Muscle layer of duodenum (tissue), 2 donors: ENCODE data around the gene TLR2.

Source experiments
- H3K27ac ChIP-seq: one replicate; pipeline ENCODE4 v1.7.0; 2013; ENCODE audit warnings: mild to moderate bottlenecking, low read length
- H3K27me3 ChIP-seq: one replicate; pipeline ENCODE4 v1.7.0; 2013; ENCODE audit warnings: low read depth, mild to moderate bottlenecking, control low read depth, low read length
- H3K36me3 ChIP-seq, 2 donors: one replicate each; pipeline ENCODE4 v1.7.0; 2013; ENCODE audit warnings: low read length in 2 of 2, control low read depth in 1 of 2, mild to moderate bottlenecking in 1 of 2; ENCODE audit not compliant: insufficient read depth in 2 of 2, control insufficient read depth in 1 of 2
- H3K4me1 ChIP-seq, 2 donors: one replicate each; pipeline ENCODE4 v1.7.0; 2013; ENCODE audit warnings: low read length in 2 of 2, mild to moderate bottlenecking in 2 of 2, control low read depth in 1 of 2, moderate library complexity in 1 of 2; ENCODE audit not compliant: insufficient read depth in 2 of 2, control insufficient read depth in 1 of 2
- H3K4me3 ChIP-seq, 2 donors: one replicate each; pipeline ENCODE4 v1.7.0; 2013; ENCODE audit warnings: low read length in 2 of 2, low read depth in 1 of 2, mild to moderate bottlenecking in 1 of 2
- H3K9me3 ChIP-seq, 2 donors: one replicate each; pipeline ENCODE4 v1.7.0; 2013; ENCODE audit warnings: low read length in 2 of 2, control low read depth in 1 of 2, mild to moderate bottlenecking in 1 of 2; ENCODE audit not compliant: control insufficient read depth in 1 of 2
- donor health status: healthy.

The TLR2 gene, protein sequence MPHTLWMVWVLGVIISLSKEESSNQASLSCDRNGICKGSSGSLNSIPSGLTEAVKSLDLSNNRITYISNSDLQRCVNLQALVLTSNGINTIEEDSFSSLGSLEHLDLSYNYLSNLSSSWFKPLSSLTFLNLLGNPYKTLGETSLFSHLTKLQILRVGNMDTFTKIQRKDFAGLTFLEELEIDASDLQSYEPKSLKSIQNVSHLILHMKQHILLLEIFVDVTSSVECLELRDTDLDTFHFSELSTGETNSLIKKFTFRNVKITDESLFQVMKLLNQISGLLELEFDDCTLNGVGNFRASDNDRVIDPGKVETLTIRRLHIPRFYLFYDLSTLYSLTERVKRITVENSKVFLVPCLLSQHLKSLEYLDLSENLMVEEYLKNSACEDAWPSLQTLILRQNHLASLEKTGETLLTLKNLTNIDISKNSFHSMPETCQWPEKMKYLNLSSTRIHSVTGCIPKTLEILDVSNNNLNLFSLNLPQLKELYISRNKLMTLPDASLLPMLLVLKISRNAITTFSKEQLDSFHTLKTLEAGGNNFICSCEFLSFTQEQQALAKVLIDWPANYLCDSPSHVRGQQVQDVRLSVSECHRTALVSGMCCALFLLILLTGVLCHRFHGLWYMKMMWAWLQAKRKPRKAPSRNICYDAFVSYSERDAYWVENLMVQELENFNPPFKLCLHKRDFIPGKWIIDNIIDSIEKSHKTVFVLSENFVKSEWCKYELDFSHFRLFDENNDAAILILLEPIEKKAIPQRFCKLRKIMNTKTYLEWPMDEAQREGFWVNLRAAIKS

DNA sequence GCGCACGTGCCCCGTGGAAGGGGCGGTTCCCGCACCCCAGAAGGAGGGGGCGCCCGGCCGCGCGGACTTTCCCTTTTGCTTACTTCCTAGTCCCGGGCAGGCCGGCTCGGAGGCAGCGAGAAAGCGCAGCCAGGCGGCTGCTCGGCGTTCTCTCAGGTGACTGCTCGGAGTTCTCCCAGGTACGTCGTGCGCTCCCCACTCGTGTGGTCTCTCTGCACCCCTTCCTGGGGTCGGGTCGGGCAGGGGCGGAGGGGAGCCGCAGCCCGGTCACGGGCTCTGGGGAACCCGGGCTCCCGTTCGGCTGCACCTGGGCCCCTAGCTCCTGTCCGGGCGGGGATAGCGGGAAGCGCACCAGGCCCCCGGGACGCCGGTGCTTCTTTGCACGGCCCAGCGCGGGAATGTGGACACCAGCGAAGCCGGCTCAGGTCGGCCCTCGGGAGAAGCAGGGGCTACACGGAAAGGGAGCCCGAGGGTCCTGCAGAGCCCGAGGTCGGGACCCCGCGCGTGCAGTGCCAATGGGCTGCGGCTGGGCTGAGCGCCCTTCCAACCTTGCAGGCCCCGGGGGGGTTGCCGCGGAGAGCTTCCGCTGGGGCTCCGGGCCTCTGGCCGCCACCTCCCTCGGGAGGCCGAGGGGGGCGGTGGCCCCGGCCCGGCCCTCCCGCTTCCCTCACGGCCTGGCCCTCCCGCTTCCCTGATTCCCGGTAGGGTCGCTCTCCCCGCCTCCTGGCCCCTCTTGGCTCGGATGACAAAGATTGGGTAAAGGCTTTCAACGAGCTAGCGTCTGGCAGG, at the start of gene TLR2:
Gene TLR2 (plus strand): TSS at position 99 of the 789 bp plus-strand sequence. CDS start 18,628 bp downstream, outside the sequence.
- H3K4me3 ChIP-seq = peak within 1 kb of the TSS; percentile 69 to 92
- H3K27ac ChIP-seq = peak within 1 kb of the TSS; percentile 19
- H3K27me3 ChIP-seq = no peaks in the 10 kb centered on the region
- no peaks in the 10 kb centered on the region for H3K4me1 ChIP-seq
- peaks cover 7 to 8% of the 10 kb centered on the region in 2 donors for H3K9me3 ChIP-seq
- H3K36me3 ChIP-seq = peaks cover 0 to 4% of the 10 kb centered on the region in 2 donors

DNA sequence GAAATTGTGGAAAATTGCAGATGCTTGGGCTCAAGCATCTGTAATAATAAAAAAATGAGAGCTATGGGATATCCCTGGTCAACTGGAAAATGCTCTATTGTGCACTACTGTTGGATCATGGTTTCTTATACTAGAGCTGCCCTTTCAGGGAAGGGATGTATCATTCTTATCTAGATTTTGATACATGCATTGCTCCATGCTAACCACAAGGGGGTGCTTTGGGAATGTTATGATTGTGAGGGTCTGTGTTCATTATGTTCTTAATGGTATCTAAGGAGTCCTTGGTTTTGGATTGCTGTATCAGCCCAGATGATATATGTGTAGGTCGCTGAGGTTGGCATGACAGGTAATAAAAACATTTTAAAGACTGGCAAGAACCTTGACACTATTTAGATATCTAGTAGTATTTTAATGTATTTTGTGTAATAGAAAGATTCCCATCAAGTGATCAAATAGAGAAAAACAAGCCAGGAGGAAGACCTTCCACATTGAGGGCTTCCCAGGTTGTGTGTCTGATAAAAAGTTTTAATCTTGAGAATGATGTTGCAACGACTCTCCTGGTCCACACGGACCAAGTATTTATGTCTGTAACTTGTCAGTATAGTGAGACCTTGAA, 49.2 kb upstream of the TLR2 start:
- no peak overlapping the region for H3K27ac ChIP-seq
- H3K4me3 ChIP-seq = no peak overlapping the region
- H3K4me1 ChIP-seq = no peaks in the 10 kb centered on the region
- no peaks in the 10 kb centered on the region for H3K9me3 ChIP-seq
- H3K36me3 ChIP-seq = peaks cover 35 to 57% of the 10 kb centered on the region in 2 donors
- no peaks in the 10 kb centered on the region for H3K27me3 ChIP-seq

DNA sequence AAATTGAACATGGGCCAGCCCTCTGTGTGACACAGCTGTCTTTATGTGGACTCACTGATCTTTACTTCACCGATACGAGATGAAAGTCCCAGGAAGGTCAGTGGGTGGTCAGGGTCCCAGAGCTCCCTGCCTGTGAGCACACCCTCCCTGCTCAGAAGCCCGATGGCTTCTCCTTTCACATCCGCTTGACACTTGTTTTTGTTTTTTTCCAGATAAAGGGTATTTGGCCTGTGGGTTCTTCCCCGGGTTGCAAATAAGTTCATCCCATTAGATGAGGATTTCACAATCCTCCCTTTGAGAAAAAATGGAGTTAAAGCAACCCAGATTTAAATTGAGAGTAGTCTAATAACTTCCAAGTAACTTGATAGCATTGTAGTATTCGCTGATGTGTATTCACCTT, 48.2 kb upstream of the TLR2 start:
- H3K9me3 ChIP-seq = no peaks in the 10 kb centered on the region
- no peaks in the 10 kb centered on the region for H3K27me3 ChIP-seq
- H3K4me1 ChIP-seq = no peaks in the 10 kb centered on the region
- H3K27ac ChIP-seq = no peak overlapping the region
- H3K36me3 ChIP-seq = peaks cover 26 to 47% of the 10 kb centered on the region in 2 donors
- H3K4me3 ChIP-seq = no peak overlapping the region

DNA sequence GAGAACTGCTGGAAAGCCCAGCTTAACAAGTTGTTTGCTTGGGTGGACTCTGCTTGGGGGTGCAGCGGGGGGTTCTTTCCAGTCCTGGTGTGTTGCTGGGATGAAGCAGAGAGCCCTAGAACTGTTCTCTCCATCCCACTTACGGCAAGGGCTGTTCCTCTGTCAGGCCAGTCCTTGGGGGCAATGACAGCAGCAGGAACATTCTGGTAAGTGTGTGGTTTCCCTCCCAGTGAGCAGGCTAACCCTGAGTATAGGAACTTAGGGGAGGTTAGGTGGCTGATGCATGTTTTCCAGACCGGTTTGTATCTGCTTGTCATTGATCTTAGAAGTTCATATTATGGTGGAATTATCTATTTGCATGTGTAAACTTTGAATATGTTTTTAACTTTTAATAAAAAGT, 46.9 kb upstream of the TLR2 start:
- Histone ChIP-seq H3K36me3 (peaks cover 26 to 35% of the 10 kb centered on the region in 2 donors), H3K27ac (no peak overlapping the region), H3K4me1 (no peaks in the 10 kb centered on the region), H3K9me3 (no peaks in the 10 kb centered on the region), H3K27me3 (no peaks in the 10 kb centered on the region), H3K4me3 (no peak overlapping the region)

DNA sequence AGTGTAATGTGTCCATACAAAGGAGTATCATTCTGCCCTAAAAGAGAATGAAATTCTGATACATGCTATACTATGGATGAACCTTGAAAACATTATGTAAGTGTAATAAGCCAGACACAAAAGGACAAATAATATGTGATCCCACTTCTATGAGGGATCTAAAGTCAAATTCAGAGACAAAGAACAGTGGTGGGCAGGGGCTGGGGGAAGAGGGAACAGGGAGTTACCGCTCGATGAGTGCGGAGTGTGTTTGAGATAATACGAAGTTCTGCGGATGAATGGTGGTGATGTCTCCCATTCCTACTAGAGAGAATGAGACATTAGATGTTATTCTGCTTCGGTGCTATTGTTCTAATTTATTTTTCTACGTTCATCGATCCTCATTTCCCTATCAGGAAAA, 46.1 kb upstream of the TLR2 start:
- no peaks in the 10 kb centered on the region for H3K27me3 ChIP-seq
- no peak overlapping the region for H3K27ac ChIP-seq
- H3K4me3 ChIP-seq = no peak overlapping the region
- peaks cover 26 to 27% of the 10 kb centered on the region in 2 donors for H3K36me3 ChIP-seq
- no peaks in the 10 kb centered on the region for H3K4me1 ChIP-seq
- H3K9me3 ChIP-seq = no peaks in the 10 kb centered on the region

DNA sequence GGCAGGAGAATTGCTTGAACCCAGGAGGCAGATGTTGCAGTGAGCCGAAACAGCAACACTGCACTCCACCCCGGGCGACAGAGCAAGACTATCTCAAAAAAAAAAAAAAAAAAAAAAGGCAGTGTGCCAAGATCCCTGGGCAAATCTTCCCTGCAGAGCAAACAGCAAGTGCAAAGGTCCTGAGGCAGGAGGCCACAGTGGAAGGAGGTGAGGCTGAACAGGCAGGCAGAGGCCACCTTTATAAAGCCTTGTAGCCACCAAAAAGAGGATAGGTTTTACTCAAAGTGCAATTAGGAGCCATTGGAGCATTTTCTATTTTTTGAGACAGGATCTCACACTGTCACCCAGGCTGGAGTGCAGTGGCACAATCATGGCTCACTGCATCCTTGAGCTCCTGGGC, 45.1 kb upstream of the TLR2 start:
- Histone ChIP-seq H3K4me1 (no peaks in the 10 kb centered on the region), H3K4me3 (no peak overlapping the region), H3K36me3 (peaks cover 20 to 26% of the 10 kb centered on the region in 2 donors), H3K9me3 (no peaks in the 10 kb centered on the region), H3K27ac (no peak overlapping the region), H3K27me3 (no peaks in the 10 kb centered on the region)

DNA sequence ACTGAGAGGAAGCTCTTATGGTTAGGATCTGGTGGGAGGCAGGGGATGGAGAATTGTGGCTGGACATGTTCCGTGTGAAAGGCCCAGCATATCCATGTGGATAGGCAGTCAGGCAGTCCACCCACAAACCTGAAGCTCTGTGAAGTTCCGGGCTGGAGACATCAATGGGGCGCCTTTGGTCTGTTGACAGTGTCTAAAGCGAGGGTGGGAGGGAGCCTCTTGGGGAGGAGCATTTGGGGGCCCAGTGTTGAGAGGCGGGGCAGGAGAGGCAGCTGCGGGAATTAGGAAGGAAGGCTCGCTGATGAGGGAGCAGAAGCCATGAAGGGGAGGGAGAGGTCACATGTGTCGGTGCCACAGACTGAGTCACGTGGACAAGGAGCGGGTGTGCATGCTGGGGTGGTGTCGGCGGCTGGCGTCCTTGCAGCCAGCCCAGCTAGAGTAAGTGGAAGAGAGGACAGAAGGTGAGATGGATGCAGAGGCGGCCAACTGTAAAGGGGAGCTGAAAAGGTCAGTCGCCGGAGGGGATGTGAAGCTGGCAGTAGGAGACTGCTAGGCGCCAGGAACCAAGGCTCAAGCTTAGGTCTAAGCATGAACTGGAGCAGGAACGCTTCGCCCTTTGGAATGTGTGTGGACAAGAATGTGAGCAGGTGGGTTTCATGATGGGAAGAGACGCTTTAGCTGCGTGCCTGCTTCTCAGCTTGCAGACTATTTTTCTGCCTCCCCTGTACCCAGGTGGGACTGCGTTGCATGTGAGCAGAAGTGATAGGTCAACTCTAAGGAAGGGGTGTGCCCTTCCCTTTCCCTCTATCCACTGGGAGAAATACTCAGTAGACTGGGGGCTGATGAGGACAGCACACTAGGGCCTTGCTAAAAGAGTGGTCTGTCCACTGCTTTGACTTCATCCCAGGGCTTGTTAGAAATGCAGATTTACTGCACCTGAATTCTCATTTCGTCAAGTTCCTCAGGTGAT, 44.0 kb upstream of the TLR2 start:
- Histone ChIP-seq H3K4me3 (no peak overlapping the region), H3K9me3 (no peaks in the 10 kb centered on the region), H3K27ac (no peak overlapping the region), H3K4me1 (no peaks in the 10 kb centered on the region), H3K36me3 (peaks cover 13 to 15% of the 10 kb centered on the region in 2 donors), H3K27me3 (no peaks in the 10 kb centered on the region)

DNA sequence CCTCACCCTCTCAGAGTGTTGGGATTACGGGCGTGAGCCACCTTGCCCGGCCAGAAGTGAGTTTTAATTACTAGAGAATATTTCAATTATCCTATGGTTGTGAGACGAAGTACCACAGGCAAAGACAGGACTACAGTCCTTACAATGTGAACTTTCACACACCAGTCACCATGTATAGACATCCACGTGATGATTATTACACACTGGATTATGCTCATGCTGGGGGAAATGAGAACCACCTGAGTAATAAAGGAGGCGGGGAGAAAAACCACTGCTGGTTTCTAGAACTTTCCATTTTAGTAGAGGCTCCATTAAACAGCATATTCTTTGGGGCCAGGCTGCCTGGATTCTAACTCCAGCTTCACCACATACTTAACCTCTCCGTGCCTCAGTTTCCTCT, 42.5 kb upstream of the TLR2 start:
- H3K27ac ChIP-seq = no peak overlapping the region
- no peaks in the 10 kb centered on the region for H3K27me3 ChIP-seq
- no peaks in the 10 kb centered on the region for H3K9me3 ChIP-seq
- H3K4me3 ChIP-seq = no peak overlapping the region
- peaks cover 4 to 7% of the 10 kb centered on the region in 2 donors for H3K36me3 ChIP-seq
- H3K4me1 ChIP-seq = no peaks in the 10 kb centered on the region

DNA sequence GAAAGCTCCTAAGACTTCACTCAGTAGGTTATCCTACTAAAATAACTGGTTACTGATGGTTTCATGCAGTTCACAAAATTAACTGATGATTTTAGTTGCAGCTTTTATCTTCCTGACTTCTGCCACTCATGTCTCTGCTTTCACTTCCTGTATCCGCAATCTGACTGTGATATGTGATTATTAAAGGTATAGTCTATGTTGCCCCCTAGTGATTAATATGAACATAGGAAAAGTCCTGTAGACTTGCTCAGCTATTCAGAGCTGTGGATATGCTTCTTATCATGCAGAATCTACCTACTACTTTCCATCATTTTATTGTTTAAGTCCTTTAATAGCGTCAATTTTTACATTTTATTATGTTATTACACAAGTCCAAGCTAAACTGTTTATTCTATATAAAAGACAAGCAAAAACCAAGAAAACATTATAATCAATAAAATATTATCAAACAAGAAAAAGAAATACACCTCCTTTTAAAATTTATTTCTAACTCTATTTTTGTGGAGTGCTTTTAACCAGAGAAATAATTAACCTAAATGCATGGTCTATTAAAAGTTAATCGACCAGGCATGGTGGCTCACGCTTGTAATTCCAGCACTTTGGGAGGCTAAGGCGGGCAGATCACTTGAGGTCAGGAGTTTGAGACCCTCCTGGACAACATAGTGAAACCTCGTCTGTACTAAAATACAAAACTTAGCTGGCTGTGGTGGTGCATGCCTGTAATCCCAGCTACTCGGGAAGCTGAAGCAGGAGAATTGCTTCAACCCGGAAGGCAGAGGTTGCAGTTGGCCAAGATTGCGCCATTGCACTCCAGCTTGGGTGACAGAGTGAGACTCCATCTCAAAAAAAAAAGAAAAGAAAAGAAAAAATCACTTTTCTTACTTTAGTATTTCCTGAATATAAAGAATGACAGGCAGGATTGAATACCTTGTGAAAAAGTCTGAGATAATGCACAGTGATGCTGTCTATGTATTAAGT, 40.4 kb upstream of the TLR2 start:
- Histone ChIP-seq H3K4me1 (no peaks in the 10 kb centered on the region), H3K9me3 (no peaks in the 10 kb centered on the region), H3K4me3 (no peak overlapping the region), H3K27me3 (no peaks in the 10 kb centered on the region), H3K27ac (no peak overlapping the region), H3K36me3 (no peaks in the 10 kb centered on the region)
